22Rv1 (cell line): ENCODE results near the gene SPATC1L.

Experiments used
- H3K27ac ChIP-seq: fragments of 450-650 bp; 2 replicates; pipeline ENCODE4 v1.5.1; 2017
- CTCF ChIP-seq: fragments of 450-650 bp; IDR thresholded peaks from 2 replicates; pipeline ENCODE4 v1.5.1; 2017; ENCODE audit warnings: mild to moderate bottlenecking
- ZFX ChIP-seq: fragments of 450-650 bp; IDR thresholded peaks from 2 replicates; pipeline ENCODE4 v1.6.1; 2017; ENCODE audit warnings: antibody characterized with exemption, borderline replicate concordance

The SPATC1L gene

GRCh38 chr21:46129846-46130651, 54.2 kb downstream of the SPATC1L start:
- TF ChIP-seq CTCF (no peak), ZFX (no peak)
- H3K27ac ChIP-seq, result no peak overlapping the region

- H3K27ac ChIP-seq, result no peak overlapping the region
- no peak for TF ChIP-seq CTCF
- no peak for TF ChIP-seq ZFX
Observed at GRCh38 chr21:46128933-46129571, 55.2 kb downstream of the SPATC1L start.

- no peak for TF ChIP-seq ZFX
- no peak for TF ChIP-seq CTCF
- H3K27ac ChIP-seq, result no peak overlapping the region
Observed at GRCh38 chr21:46128106-46128932, 55.9 kb downstream of the SPATC1L start.

GRCh38 chr21:46127239-46128105, 56.8 kb downstream of the SPATC1L start:
- TF ChIP-seq ZFX (no peak), CTCF (no peak)
- H3K27ac ChIP-seq, result no peak overlapping the region

- no peak for TF ChIP-seq ZFX
- no peak for TF ChIP-seq CTCF
- H3K27ac ChIP-seq, result no peak overlapping the region
Observed at GRCh38 chr21:46126309-46127238, 57.7 kb downstream of the SPATC1L start.

- no peak for TF ChIP-seq CTCF
- TF ChIP-seq ZFX, result no peak
- H3K27ac ChIP-seq, result no peak overlapping the region
Observed at GRCh38 chr21:46125846-46126301, 58.4 kb downstream of the SPATC1L start.
